ENCODE measurements around the gene PDIA6. TPM values are rescaled to one million over a fixed set of nuclear protein-coding genes. Genes with fewer than 3 reads are reported as not detected.

The PDIA6 gene
- total and polyA plus RNA-seq, 2 of the 4 experiments (the other 2 are of a cell fraction): 204 to 349 TPM

- WGBS, 2 experiments (ENCODE audit: extremely low coverage in 2 of 2, insufficient read length in 1 of 2): 50% methylated on average over 1 of the region's 3 CpGs; no CpG with 5 or more reads in 1 of the 2 experiments
Measured at GRCh38 chr2:10841547-10842219, 29.1 kb upstream of the PDIA6 start.

More at GRCh38 chr2:10841547-10842219, 29.1 kb upstream of the PDIA6 start:
- H3K36me3 ChIP-seq (ENCODE audit: control insufficient read depth, insufficient read depth, low read length): no peaks in the 10 kb centered on the region
- H2BK120ac ChIP-seq (ENCODE audit: low read depth, low read length): no peak overlapping the region
- no peak for DNase-seq
- no peak overlapping the region for H3K4me3 ChIP-seq (ENCODE audit: insufficient read depth, low read depth, low read length)
- no peak overlapping the region for H2BK20ac ChIP-seq (ENCODE audit: low read depth, low read length)
- no peak overlapping the region for H4K5ac ChIP-seq (ENCODE audit: low read depth, low read length)
- H3K18ac ChIP-seq (ENCODE audit: low read depth, low read length): no peak overlapping the region
- no peak overlapping the region for H3K14ac ChIP-seq (replicated peaks; ENCODE audit: low read depth, low read length)
- peaks cover 10% of the 10 kb centered on the region for H3K27me3 ChIP-seq (ENCODE audit: control insufficient read depth, insufficient read depth, low read length)
- POLR2A ChIA-PET (ENCODE audit: unreplicated experiment): no interaction called here
- H2AFZ ChIP-seq (replicated peaks; ENCODE audit: low read length, poor library complexity): no peak overlapping the region
- H2BK5ac ChIP-seq (ENCODE audit: low read depth, low read length, poor library complexity, severe bottlenecking): no peak overlapping the region
- intact Hi-C loops (cut with micrococcal nuclease): no loop called here
- CTCF ChIA-PET: interaction anchor here (1.3 kb wide), 1 partner anchor 9 kb away, joined by 7 read pairs; no protein-coding TSS in a partner anchor
- no peak overlapping the region for H3K27ac ChIP-seq (ENCODE audit: insufficient read depth, low read length)
- no peak overlapping the region for H2BK15ac ChIP-seq (ENCODE audit: low read depth, low read length)
- H4K20me1 ChIP-seq (ENCODE audit: insufficient read depth, low read length): no peaks in the 10 kb centered on the region
- H3K9me3 ChIP-seq (ENCODE audit: control insufficient read depth, insufficient read depth, low read length): peaks cover 20% of the 10 kb centered on the region
- H3K23ac ChIP-seq (ENCODE audit: low read depth, low read length): no peak overlapping the region
- H3K9me1 ChIP-seq (ENCODE audit: insufficient read depth, low read length): no peaks in the 10 kb centered on the region
- H3K4me2 ChIP-seq (ENCODE audit: low read depth, low read length): no peak overlapping the region
- H2AK5ac ChIP-seq (ENCODE audit: low read depth, low read length): no peak overlapping the region
- no peak overlapping the region for H3K4ac ChIP-seq (ENCODE audit: low read depth, low read length)
- no peak overlapping the region for H3K9ac ChIP-seq (ENCODE audit: low read depth, low read length)
- dilution Hi-C loops (cut with HindIII; ENCODE audit: low sequenced_read_pairs, unreplicated experiment): no loop called here
- H3K56ac ChIP-seq (ENCODE audit: extremely low read depth, insufficient read depth, low read length): no peak overlapping the region
- H3K79me1 ChIP-seq (ENCODE audit: low read depth in 1 of 2, low read length in 2 of 2): no peaks in the 10 kb centered on the region
- no peak for ATAC-seq (ENCODE audit: low read depth)
- BruUV-seq (replicated peaks): no TSS peak
- H4K8ac ChIP-seq (ENCODE audit: low read depth in 2 of 2, low read length in 2 of 2): no peak overlapping the region
- in situ Hi-C loops (cut with MboI; ENCODE audit: low sequenced_read_pairs): no loop called here
- no peaks in the 10 kb centered on the region for H3K4me1 ChIP-seq (ENCODE audit: control insufficient read depth, insufficient read depth, low read length)
- no peak overlapping the region for H2AK9ac ChIP-seq (replicated peaks; ENCODE audit: low read depth, low read length, poor library complexity)
- no peak overlapping the region for H4K91ac ChIP-seq (ENCODE audit: insufficient read depth, low read depth, low read length)
- no peak for TF ChIP-seq POLR2A (IDR thresholded peaks at IDR 0.05; ENCODE audit: low read depth, low read length)
- no peak for TF ChIP-seq MAFK (IDR thresholded peaks at IDR 0.05; ENCODE audit: low read depth, low read length)
- no peak for TF ChIP-seq SMC3 (IDR thresholded peaks at IDR 0.05; ENCODE audit: low read depth, low read length)
- no peak for TF ChIP-seq RAD21 (IDR thresholded peaks at IDR 0.05; ENCODE audit: low read length)
- TF ChIP-seq RCOR1 (IDR thresholded peaks at IDR 0.05; ENCODE audit: insufficient replicate concordance, low read length): no peak
- no peak for TF ChIP-seq BHLHE40 (IDR thresholded peaks at IDR 0.05; ENCODE audit: low read depth, low read length)
- no peak for TF ChIP-seq CHD1 (IDR thresholded peaks at IDR 0.05; ENCODE audit: low read depth, low read length)
- no peak for TF ChIP-seq NFE2L2 (IDR thresholded peaks at IDR 0.05; ENCODE audit: low read depth, low read length)
- no peak for TF ChIP-seq FOS (IDR thresholded peaks at IDR 0.05; ENCODE audit: low read depth, low read length)
- no peak for TF ChIP-seq RFX5 (IDR thresholded peaks at IDR 0.05; ENCODE audit: low read depth, low read length)
- no peak for TF ChIP-seq USF2 (IDR thresholded peaks at IDR 0.05; ENCODE audit: low read depth, low read length)
